ENCODE measurements around the gene NUP214.

The NUP214 gene

GRCh38 chr9:131227112-131227958 lies 101.9 kb downstream of the NUP214 start:
- Mint-ChIP-seq H3K9me3 (no peaks in the 10 kb centered on the region), H3K4me3 (no peak overlapping the region), H3K27ac (peak overlapping the region; percentile 66), H3K27me3 (ENCODE audit: low read depth, poor library complexity) (no peaks in the 10 kb centered on the region), H3K36me3 (ENCODE audit: low read depth) (peaks cover 56% of the 10 kb centered on the region), H3K4me1 (peaks cover 35% of the 10 kb centered on the region)
- no peak for TF ChIP-seq CTCF (IDR thresholded peaks at IDR 0.05)
- no peak for DNase-seq

GRCh38 chr9:131227959-131228460 lies 102.6 kb downstream of the NUP214 start:
- Mint-ChIP-seq H3K27ac (peak overlapping the region; percentile 42), H3K36me3 (ENCODE audit: low read depth) (peaks cover 51% of the 10 kb centered on the region)

GRCh38 chr9:131228988-131229387 lies 103.6 kb downstream of the NUP214 start:
- TF ChIP-seq CTCF (IDR thresholded peaks at IDR 0.05): no peak
- no peaks in the 10 kb centered on the region for H3K9me3 Mint-ChIP-seq
- DNase-seq: no peak
- no peak overlapping the region for H3K4me3 Mint-ChIP-seq
- peak overlapping the region; percentile 42 for H3K27ac Mint-ChIP-seq
- H3K4me1 Mint-ChIP-seq: peaks cover 35% of the 10 kb centered on the region
- peaks cover 53% of the 10 kb centered on the region for H3K36me3 Mint-ChIP-seq (ENCODE audit: low read depth)
- no peaks in the 10 kb centered on the region for H3K27me3 Mint-ChIP-seq (ENCODE audit: low read depth, poor library complexity)

More at GRCh38 chr9:131227959-131228460, 102.6 kb downstream of the NUP214 start:
- DNase-seq: no peak
- H3K9me3 Mint-ChIP-seq: no peaks in the 10 kb centered on the region
- H3K4me1 Mint-ChIP-seq: peaks cover 35% of the 10 kb centered on the region
- no peak overlapping the region for H3K4me3 Mint-ChIP-seq
- no peak for TF ChIP-seq CTCF (IDR thresholded peaks at IDR 0.05)
- no peaks in the 10 kb centered on the region for H3K27me3 Mint-ChIP-seq (ENCODE audit: low read depth, poor library complexity)

GRCh38 chr9:131233556-131233955 lies 108.2 kb downstream of the NUP214 start:
- Mint-ChIP-seq H3K27ac (peak overlapping the region; percentile 52), H3K4me3 (no peak overlapping the region), H3K27me3 (ENCODE audit: low read depth, poor library complexity) (no peaks in the 10 kb centered on the region), H3K4me1 (peaks cover 14% of the 10 kb centered on the region), H3K9me3 (no peaks in the 10 kb centered on the region), H3K36me3 (ENCODE audit: low read depth) (peaks cover 52% of the 10 kb centered on the region)
- no peak for TF ChIP-seq CTCF (IDR thresholded peaks at IDR 0.05)
- no peak for DNase-seq

GRCh38 chr9:131233995-131234394 lies 108.6 kb downstream of the NUP214 start:
- DNase-seq: no peak
- peaks cover 47% of the 10 kb centered on the region for H3K36me3 Mint-ChIP-seq (ENCODE audit: low read depth)
- H3K4me1 Mint-ChIP-seq: peaks cover 14% of the 10 kb centered on the region
- no peak overlapping the region for H3K4me3 Mint-ChIP-seq
- H3K9me3 Mint-ChIP-seq: no peaks in the 10 kb centered on the region
- H3K27me3 Mint-ChIP-seq (ENCODE audit: low read depth, poor library complexity): peaks cover 2% of the 10 kb centered on the region
- no peak overlapping the region for H3K27ac Mint-ChIP-seq
- no peak for TF ChIP-seq CTCF (IDR thresholded peaks at IDR 0.05)

All from nephron progenitor cell (in vitro differentiated cells).